H9 (cell line): ENCODE measurements around the gene MLYCD. TPM values are rescaled to one million over a fixed set of nuclear protein-coding genes. Genes with fewer than 3 reads are reported as not detected.
A peak's percentile ranks its signal among the peaks of the same experiment; 100 is the strongest.

Experiments
- DNase-seq: peaks from one replicate; pipeline ENCODE4 v3.0.0-alpha.2; 2017
- H2AFZ ChIP-seq: one replicate; pipeline ENCODE4 v1.6.1; 2013; ENCODE audit warnings: mild to moderate bottlenecking, low read length, control low read depth, moderate library complexity
- H2AK5ac ChIP-seq: 2 replicates; pipeline ENCODE4 v1.6.1; 2013; ENCODE audit warnings: low read length, control low read depth, mixed read lengths; ENCODE audit not compliant: insufficient read length
- H2BK120ac ChIP-seq: one replicate; pipeline ENCODE4 v1.6.1; 2013; ENCODE audit warnings: low read depth, mild to moderate bottlenecking, low read length, control low read depth, inconsistent platforms; ENCODE audit not compliant: poor library complexity, severe bottlenecking
- H2BK12ac ChIP-seq: 2 replicates; pipeline ENCODE4 v1.6.1; 2013; ENCODE audit warnings: low read length, control low read depth, mixed read lengths, low read depth; ENCODE audit not compliant: insufficient read length
- H2BK15ac ChIP-seq: 2 replicates; pipeline ENCODE4 v1.6.1; 2013; ENCODE audit warnings: low read depth, low read length, control low read depth
- H2BK20ac ChIP-seq: one replicate; pipeline ENCODE4 v1.6.1; 2013; ENCODE audit warnings: low read depth, mild to moderate bottlenecking, low read length, control low read depth, inconsistent platforms; ENCODE audit not compliant: poor library complexity, severe bottlenecking
- H2BK5ac ChIP-seq: 2 replicates; pipeline ENCODE4 v1.6.1; 2013; ENCODE audit warnings: low read length, control low read depth, mixed read lengths; ENCODE audit not compliant: insufficient read length
- H3K14ac ChIP-seq: 2 replicates; pipeline ENCODE4 v1.6.1; 2013; ENCODE audit warnings: low read length, control low read depth; ENCODE audit not compliant: insufficient read depth
- H3K18ac ChIP-seq: 2 replicates; pipeline ENCODE4 v1.6.1; 2013; ENCODE audit warnings: low read depth, mild to moderate bottlenecking, mixed read lengths, low read length, control low read depth; ENCODE audit not compliant: insufficient read length
- H3K23ac ChIP-seq: 2 replicates; pipeline ENCODE4 v1.6.1; 2013; ENCODE audit warnings: low read length, control low read depth, mixed read lengths, low read depth; ENCODE audit not compliant: insufficient read length
- H3K23me2 ChIP-seq: 2 replicates; pipeline ENCODE4 v1.6.1; 2013; ENCODE audit warnings: low read depth, mild to moderate bottlenecking, mixed read lengths, low read length, control low read depth; ENCODE audit not compliant: insufficient read length, poor library complexity, severe bottlenecking
- H3K27ac ChIP-seq: 2 replicates; pipeline ENCODE4 v1.5.1; 2013; ENCODE audit warnings: low read length, control low read depth, mixed read lengths, low read depth; ENCODE audit not compliant: insufficient read length
- H3K27me3 ChIP-seq: 2 replicates; pipeline ENCODE4 v1.6.1; 2013; ENCODE audit warnings: low read length, control low read depth, inconsistent platforms; ENCODE audit not compliant: insufficient read depth
- H3K4ac ChIP-seq: 2 replicates; pipeline ENCODE4 v1.6.1; 2013; ENCODE audit warnings: low read depth, mild to moderate bottlenecking, control low read depth, inconsistent platforms, low read length, moderate library complexity
- H3K4me1 ChIP-seq: 2 replicates; pipeline ENCODE4 v1.6.1; 2013; ENCODE audit warnings: low read length, control low read depth, inconsistent platforms; ENCODE audit not compliant: insufficient read depth
- H3K4me2 ChIP-seq: 2 replicates; pipeline ENCODE4 v1.6.1; 2013; ENCODE audit warnings: low read length, control low read depth, mixed read lengths; ENCODE audit not compliant: insufficient read length, insufficient read depth
- H3K56ac ChIP-seq: 2 replicates; pipeline ENCODE4 v1.6.1; 2013; ENCODE audit warnings: low read depth, mild to moderate bottlenecking, mixed read lengths, low read length, control low read depth; ENCODE audit not compliant: insufficient read length
- H3K79me1 ChIP-seq: 2 replicates; pipeline ENCODE4 v1.6.1; 2013; ENCODE audit warnings: low read depth, mild to moderate bottlenecking, moderate library complexity, low read length, control low read depth, inconsistent platforms; ENCODE audit not compliant: insufficient read depth, poor library complexity, severe bottlenecking
- H3K79me2 ChIP-seq: 2 replicates; pipeline ENCODE4 v1.6.1; 2013; ENCODE audit warnings: low read length, control low read depth, inconsistent platforms; ENCODE audit not compliant: insufficient read depth
- H3K9ac ChIP-seq: 2 replicates; pipeline ENCODE4 v1.6.1; 2013; ENCODE audit warnings: low read length, control low read depth, mixed read lengths; ENCODE audit not compliant: insufficient read length; ENCODE audit errors: extremely low read depth
- H3K9me3 ChIP-seq: one replicate; pipeline ENCODE4 v1.6.1; 2013; ENCODE audit warnings: low read depth, low read length, inconsistent platforms; ENCODE audit not compliant: control insufficient read depth
- H3T11ph ChIP-seq: one replicate; pipeline ENCODE4 v1.6.1; 2013; ENCODE audit warnings: mild to moderate bottlenecking, low read length, control low read depth, inconsistent platforms
- H4K20me1 ChIP-seq: one replicate; pipeline ENCODE4 v1.6.1; 2013; ENCODE audit not compliant: control insufficient read depth, insufficient read length, insufficient read depth
- H4K5ac ChIP-seq: 2 replicates; pipeline ENCODE4 v1.6.1; 2013; ENCODE audit warnings: low read depth, mild to moderate bottlenecking, mixed read lengths, low read length, control low read depth; ENCODE audit not compliant: insufficient read length
- H4K8ac ChIP-seq: replicated peaks from 2 replicates; pipeline ENCODE4 v1.6.1; 2013; ENCODE audit warnings: low read length, control low read depth, mixed read lengths, low read depth; ENCODE audit not compliant: insufficient read length
- H4K91ac ChIP-seq: 2 replicates; pipeline ENCODE4 v1.6.1; 2013; ENCODE audit warnings: low read depth, mild to moderate bottlenecking, moderate library complexity, mixed read lengths, low read length, control low read depth; ENCODE audit not compliant: insufficient read length
- H3K27ac Mint-ChIP-seq, 3 experiments: 2 replicates in 2 of 3; 3 replicates in 1 of 3; pipeline ENCODE4 v1.8.0; 2020 to 2021; ENCODE audit warnings: mixed read lengths in 3 of 3, mild to moderate bottlenecking in 1 of 3, moderate library complexity in 1 of 3
- H3K27me3 Mint-ChIP-seq: 2 replicates; pipeline ENCODE4 v1.8.0; 2021; ENCODE audit warnings: low read depth, mild to moderate bottlenecking, moderate library complexity, mixed read lengths
- H3K36me3 Mint-ChIP-seq, 3 experiments: 2 replicates in 2 of 3; 3 replicates in 1 of 3; pipeline ENCODE4 v1.8.0; 2020 to 2021; ENCODE audit warnings: low read depth in 3 of 3, mixed read lengths in 3 of 3; ENCODE audit not compliant: insufficient read depth in 1 of 3
- H3K4me1 Mint-ChIP-seq, 2 experiments: 2 replicates each; pipeline ENCODE4 v1.8.0; 2020; ENCODE audit warnings: mixed read lengths in 2 of 2
- H3K4me3 Mint-ChIP-seq, 2 experiments: 2 replicates in 1 of 2; 3 replicates in 1 of 2; pipeline ENCODE4 v1.8.0; 2020 to 2021; ENCODE audit warnings: mild to moderate bottlenecking in 2 of 2, mixed read lengths in 2 of 2, moderate library complexity in 1 of 2
- H3K9me3 Mint-ChIP-seq, 2 experiments: 2 replicates in 1 of 2; 3 replicates in 1 of 2; pipeline ENCODE4 v1.8.0; 2020; ENCODE audit warnings: mild to moderate bottlenecking in 2 of 2, mixed read lengths in 2 of 2, moderate library complexity in 1 of 2
- CTCF ChIP-seq: fragments of 200-600 bp; sonication (generic); conservative IDR thresholded peaks from 3 replicates; pipeline ENCODE4 v1.8.0; 2021; ENCODE audit warnings: antibody characterized with exemption, mild to moderate bottlenecking
- WGBS: extraction: QIAGEN DNeasy Blood & Tissue Kit; methylation state at CpG from one replicate; pipeline ENCODE4 v1.1.7; 2013; ENCODE audit warnings: missing lambda C conversion rate, low lambda C conversion rate, mixed read lengths; ENCODE audit not compliant: insufficient read length; ENCODE audit errors: extremely low coverage; 5-methylcytosine and 5-hydroxymethylcytosine counted together
- total RNA-seq: library from RNA; stranded (reverse); gene quantifications from 2 replicates; pipeline ENCODE4 v1.2.1, GENCODE V29; 2021

MLYCD gene
- total RNA-seq, 1 experiment from 2014 or later = 7.1 TPM

DNA sequence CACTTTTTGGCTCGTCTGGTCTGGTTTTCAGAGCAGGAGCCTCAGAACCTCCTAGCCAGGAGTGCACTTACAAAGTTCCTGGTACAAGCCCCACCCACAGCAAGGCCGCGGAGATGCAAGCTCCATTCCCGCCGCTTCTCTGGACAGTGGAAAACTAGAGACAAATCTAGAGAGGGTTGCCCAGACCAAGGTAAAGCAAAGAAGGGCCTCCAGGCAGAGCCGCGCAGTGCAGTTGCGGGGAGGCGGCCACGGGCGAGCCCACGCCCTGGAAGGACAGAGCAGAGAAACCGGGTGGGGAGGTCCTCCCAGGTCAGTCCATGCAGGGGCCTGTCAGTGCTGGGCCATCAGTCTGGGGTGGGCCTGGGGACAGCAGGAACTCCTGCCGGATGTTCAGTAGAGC, 43.2 kb downstream of the MLYCD start:
- no CpG with 5 or more reads among the region's 14 CpGs for WGBS
- no peak overlapping the region for H2BK20ac ChIP-seq
- TF ChIP-seq CTCF = no peak
- peaks cover 0 to 6% (median 5%) of the 10 kb centered on the region in 3 experiments; a peak in 3 of 7 replicates for H3K36me3 Mint-ChIP-seq
- no peak overlapping the region for H2BK5ac ChIP-seq
- no peak overlapping the region for H3K4me3 Mint-ChIP-seq
- H3K9me3 Mint-ChIP-seq = no peaks in the 10 kb centered on the region
- no peaks in the 10 kb centered on the region for H3K79me2 ChIP-seq
- H4K91ac ChIP-seq = no peak overlapping the region
- peak overlapping the region in 1 of 3 experiments; percentile 44; a peak in 1 of 7 replicates for H3K27ac Mint-ChIP-seq
- no peak overlapping the region for H2BK120ac ChIP-seq
- H2BK12ac ChIP-seq = no peak overlapping the region
- no peak overlapping the region for H4K5ac ChIP-seq
- H3K27me3 Mint-ChIP-seq = peaks cover 5% of the 10 kb centered on the region
- DNase-seq = no peak
- H2AK5ac ChIP-seq = no peak overlapping the region
- no peak overlapping the region for H2BK15ac ChIP-seq
- H3K4ac ChIP-seq = no peak overlapping the region
- no peaks in the 10 kb centered on the region for H3K27me3 ChIP-seq
- H3K23me2 ChIP-seq = no peaks in the 10 kb centered on the region
- H3K9me3 ChIP-seq = no peaks in the 10 kb centered on the region
- H3K79me1 ChIP-seq = no peaks in the 10 kb centered on the region
- H4K8ac ChIP-seq = no peak overlapping the region
- no peak overlapping the region for H3T11ph ChIP-seq
- H2AFZ ChIP-seq = no peak overlapping the region
- H3K4me1 ChIP-seq = no peaks in the 10 kb centered on the region
- no peak overlapping the region for H3K23ac ChIP-seq
- no peak overlapping the region for H3K56ac ChIP-seq
- no peaks in the 10 kb centered on the region for H4K20me1 ChIP-seq
- no peak overlapping the region for H3K4me2 ChIP-seq
- no peak overlapping the region for H3K27ac ChIP-seq
- peaks cover 5 to 16% of the 10 kb centered on the region in 2 experiments for H3K4me1 Mint-ChIP-seq
- no peak overlapping the region for H3K9ac ChIP-seq
- H3K18ac ChIP-seq = no peak overlapping the region
- no peak overlapping the region for H3K14ac ChIP-seq
